ENCODE data around the gene KCP. TPM values are rescaled to one million over a fixed set of nuclear protein-coding genes. Genes with fewer than 3 reads are reported as not detected.

KCP gene
- polyA plus RNA-seq, 1 donor (not counting 4 experiments of a cell fraction or from before 2014, with no cell fraction given), result not detected

DNA sequence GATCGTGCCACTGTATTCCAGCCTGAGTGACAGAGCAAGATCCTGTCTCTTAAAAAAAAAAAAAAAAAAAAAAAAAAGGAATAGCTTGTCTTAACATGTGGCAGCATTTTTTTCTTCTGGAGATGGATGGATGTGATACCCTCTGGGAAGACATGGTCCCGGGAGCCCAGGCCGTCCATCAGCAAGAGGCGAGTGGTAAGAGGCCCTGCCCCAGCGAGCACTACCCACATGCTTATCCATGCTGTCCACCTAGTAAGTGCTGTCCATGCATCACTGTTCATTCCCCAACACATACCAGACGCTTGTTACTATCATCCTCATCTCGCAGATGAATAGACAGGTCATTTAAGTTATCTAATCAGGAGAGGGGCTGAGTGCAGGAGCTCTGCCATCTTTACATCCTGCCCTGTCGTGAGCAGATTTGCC, 35.0 kb downstream of the KCP start:
- no peak overlapping the region for H3K4me2 ChIP-seq (ENCODE audit: control insufficient read depth, extremely low read depth, insufficient read depth, low read depth, low read length)
- peaks cover 19% of the 10 kb centered on the region for H3K4me1 ChIP-seq (ENCODE audit: control insufficient read depth, extremely low read depth, insufficient read depth, low read length)
- H3K9ac ChIP-seq (ENCODE audit: control insufficient read depth, extremely low read depth, insufficient read depth, low read length), result no peak overlapping the region
- H2AFZ ChIP-seq (ENCODE audit: control insufficient read depth, low read length), result no peak overlapping the region
- H3K27ac ChIP-seq (ENCODE audit: control insufficient read depth, insufficient read depth, low read length), result no peak overlapping the region
- no peak overlapping the region for H3K4me3 ChIP-seq (ENCODE audit: control insufficient read depth in 2 of 3, extremely low read depth in 1 of 3, insufficient read depth in 2 of 3, low read depth in 1 of 3, low read length in 3 of 3)
- H3K27me3 ChIP-seq (ENCODE audit: control insufficient read depth, extremely low read depth, insufficient read depth, low read length), result peaks cover 2% of the 10 kb centered on the region
- TF ChIP-seq EZH2 (IDR thresholded peaks at IDR 0.05; ENCODE audit: low read length), result no peak
- TF ChIP-seq, protein P1, sequence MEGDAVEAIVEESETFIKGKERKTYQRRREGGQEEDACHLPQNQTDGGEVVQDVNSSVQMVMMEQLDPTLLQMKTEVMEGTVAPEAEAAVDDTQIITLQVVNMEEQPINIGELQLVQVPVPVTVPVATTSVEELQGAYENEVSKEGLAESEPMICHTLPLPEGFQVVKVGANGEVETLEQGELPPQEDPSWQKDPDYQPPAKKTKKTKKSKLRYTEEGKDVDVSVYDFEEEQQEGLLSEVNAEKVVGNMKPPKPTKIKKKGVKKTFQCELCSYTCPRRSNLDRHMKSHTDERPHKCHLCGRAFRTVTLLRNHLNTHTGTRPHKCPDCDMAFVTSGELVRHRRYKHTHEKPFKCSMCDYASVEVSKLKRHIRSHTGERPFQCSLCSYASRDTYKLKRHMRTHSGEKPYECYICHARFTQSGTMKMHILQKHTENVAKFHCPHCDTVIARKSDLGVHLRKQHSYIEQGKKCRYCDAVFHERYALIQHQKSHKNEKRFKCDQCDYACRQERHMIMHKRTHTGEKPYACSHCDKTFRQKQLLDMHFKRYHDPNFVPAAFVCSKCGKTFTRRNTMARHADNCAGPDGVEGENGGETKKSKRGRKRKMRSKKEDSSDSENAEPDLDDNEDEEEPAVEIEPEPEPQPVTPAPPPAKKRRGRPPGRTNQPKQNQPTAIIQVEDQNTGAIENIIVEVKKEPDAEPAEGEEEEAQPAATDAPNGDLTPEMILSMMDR (optimal IDR thresholded peaks at IDR 0.05 in 1 of 3, IDR thresholded peaks at IDR 0.05 in 1 of 3, conservative IDR thresholded peaks at IDR 0.05 in 1 of 3; ENCODE audit: extremely low read depth in 1 of 3, insufficient read depth in 2 of 3, low read length in 3 of 3), result no peak
- no peaks in the 10 kb centered on the region for H3K79me2 ChIP-seq (ENCODE audit: control insufficient read depth, insufficient read depth, low read length)
- H3K36me3 ChIP-seq (ENCODE audit: control insufficient read depth in 2 of 2, extremely low read depth in 1 of 2, insufficient read depth in 2 of 2, low read length in 2 of 2), result no peaks in the 10 kb centered on the region
- H3K9me3 ChIP-seq (ENCODE audit: control insufficient read depth, low read depth, low read length), result no peaks in the 10 kb centered on the region
- H3K9me1 ChIP-seq (ENCODE audit: control insufficient read depth, extremely low read depth, insufficient read depth, low read length), result no peaks in the 10 kb centered on the region
- FAIRE-seq (no peak), DNase-seq (ENCODE audit: low read depth, low spot score) (no peak)
- dilution Hi-C loops (cut with MboI; ENCODE audit: extremely low pct_ligation_motif_present, low sequenced_read_pairs), result no loop called here
- no peaks in the 10 kb centered on the region for H4K20me1 ChIP-seq (ENCODE audit: control insufficient read depth, extremely low read depth, insufficient read depth, low read length)

DNA sequence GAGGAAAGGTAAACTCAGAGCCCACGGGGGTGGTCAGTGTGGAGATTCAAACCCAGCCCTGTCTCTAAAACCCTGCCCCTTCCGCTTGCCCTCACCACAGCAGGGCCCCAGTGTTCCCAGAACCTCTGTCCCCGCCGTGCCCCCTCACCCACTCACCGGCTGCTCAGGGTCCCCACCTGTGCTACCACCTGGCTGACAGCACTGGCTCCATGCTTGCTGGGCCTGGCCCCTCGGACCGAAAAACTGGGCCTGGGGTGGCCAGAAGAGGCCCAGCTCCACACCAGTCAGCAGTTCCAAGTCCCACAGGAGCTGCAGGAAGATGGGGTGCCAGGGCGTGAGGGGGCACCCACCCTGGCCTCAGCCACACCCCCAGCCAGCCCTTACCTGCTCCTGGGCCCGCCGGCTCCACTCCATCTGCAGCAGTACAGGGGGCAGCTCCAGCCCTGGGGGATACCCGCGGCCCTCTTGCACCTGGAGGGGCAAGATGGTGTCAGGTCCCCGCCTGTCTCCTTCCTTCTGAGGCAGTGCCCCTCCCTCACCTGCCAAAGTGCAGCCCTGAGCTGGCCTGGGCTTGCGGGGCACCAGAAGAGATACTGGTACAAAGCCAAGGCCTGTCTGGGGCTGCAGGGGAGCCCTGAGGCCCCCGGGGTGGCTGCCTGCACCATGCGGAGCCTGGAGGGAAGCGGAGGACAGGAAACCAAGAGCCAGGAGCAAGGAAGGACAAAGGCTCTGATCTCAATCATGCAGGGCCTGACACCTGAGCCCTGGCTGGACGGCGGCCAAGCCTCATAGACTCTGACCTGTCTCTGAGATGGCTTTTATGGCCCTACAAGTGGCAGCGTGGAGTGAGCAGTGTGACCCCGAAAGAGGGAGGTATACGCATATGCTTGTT, 36.1 kb downstream of the KCP start:
- Histone ChIP-seq H3K4me1 (ENCODE audit: control insufficient read depth, extremely low read depth, insufficient read depth, low read length) (peaks cover 21% of the 10 kb centered on the region), H4K20me1 (ENCODE audit: control insufficient read depth, extremely low read depth, insufficient read depth, low read length) (no peaks in the 10 kb centered on the region), H3K27me3 (ENCODE audit: control insufficient read depth, extremely low read depth, insufficient read depth, low read length) (peaks cover 9% of the 10 kb centered on the region), H3K4me2 (ENCODE audit: control insufficient read depth, extremely low read depth, insufficient read depth, low read depth, low read length) (no peak overlapping the region), H3K9me1 (ENCODE audit: control insufficient read depth, extremely low read depth, insufficient read depth, low read length) (no peaks in the 10 kb centered on the region), H3K9ac (ENCODE audit: control insufficient read depth, extremely low read depth, insufficient read depth, low read length) (no peak overlapping the region), H3K27ac (ENCODE audit: control insufficient read depth, insufficient read depth, low read length) (no peak overlapping the region), H2AFZ (ENCODE audit: control insufficient read depth, low read length) (no peak overlapping the region), H3K79me2 (ENCODE audit: control insufficient read depth, insufficient read depth, low read length) (no peaks in the 10 kb centered on the region), H3K4me3 (ENCODE audit: control insufficient read depth in 2 of 3, extremely low read depth in 1 of 3, insufficient read depth in 2 of 3, low read depth in 1 of 3, low read length in 3 of 3) (no peak overlapping the region), H3K9me3 (ENCODE audit: control insufficient read depth, low read depth, low read length) (no peaks in the 10 kb centered on the region), H3K36me3 (ENCODE audit: control insufficient read depth in 2 of 2, extremely low read depth in 1 of 2, insufficient read depth in 2 of 2, low read length in 2 of 2) (no peaks in the 10 kb centered on the region)
- no peak for DNase-seq (ENCODE audit: low read depth, low spot score)
- no peak for FAIRE-seq
- TF ChIP-seq, protein P1 (optimal IDR thresholded peaks at IDR 0.05 in 1 of 3, IDR thresholded peaks at IDR 0.05 in 1 of 3, conservative IDR thresholded peaks at IDR 0.05 in 1 of 3; ENCODE audit: extremely low read depth in 1 of 3, insufficient read depth in 2 of 3, low read length in 3 of 3), result no peak
- TF ChIP-seq EZH2 (IDR thresholded peaks at IDR 0.05; ENCODE audit: low read length), result no peak
- dilution Hi-C loops (cut with MboI; ENCODE audit: extremely low pct_ligation_motif_present, low sequenced_read_pairs), result no loop called here

All from keratinocyte (primary cell).